GM18519 (cell line): Measurements from ENCODE around the gene ADAM12.
"Not testable (repeated sequence)": the region's sequence is repeated elsewhere in the genome, so short reads cannot be mapped to it uniquely, and the experiment has no call there.

ENCODE experiments used
- ATAC-seq: cut with Tn5 transposase; IDR thresholded peaks from one replicate; pipeline ENCODE4 v1.9.1; 2021; ENCODE audit warnings: mild to moderate bottlenecking, moderate library complexity; ENCODE audit not compliant: unreplicated experiment, low FRiP score

ADAM12 gene

GRCh38 chr10:126268013-126268920, 120.0 kb downstream of the ADAM12 start:
- no peak for ATAC-seq

DNA sequence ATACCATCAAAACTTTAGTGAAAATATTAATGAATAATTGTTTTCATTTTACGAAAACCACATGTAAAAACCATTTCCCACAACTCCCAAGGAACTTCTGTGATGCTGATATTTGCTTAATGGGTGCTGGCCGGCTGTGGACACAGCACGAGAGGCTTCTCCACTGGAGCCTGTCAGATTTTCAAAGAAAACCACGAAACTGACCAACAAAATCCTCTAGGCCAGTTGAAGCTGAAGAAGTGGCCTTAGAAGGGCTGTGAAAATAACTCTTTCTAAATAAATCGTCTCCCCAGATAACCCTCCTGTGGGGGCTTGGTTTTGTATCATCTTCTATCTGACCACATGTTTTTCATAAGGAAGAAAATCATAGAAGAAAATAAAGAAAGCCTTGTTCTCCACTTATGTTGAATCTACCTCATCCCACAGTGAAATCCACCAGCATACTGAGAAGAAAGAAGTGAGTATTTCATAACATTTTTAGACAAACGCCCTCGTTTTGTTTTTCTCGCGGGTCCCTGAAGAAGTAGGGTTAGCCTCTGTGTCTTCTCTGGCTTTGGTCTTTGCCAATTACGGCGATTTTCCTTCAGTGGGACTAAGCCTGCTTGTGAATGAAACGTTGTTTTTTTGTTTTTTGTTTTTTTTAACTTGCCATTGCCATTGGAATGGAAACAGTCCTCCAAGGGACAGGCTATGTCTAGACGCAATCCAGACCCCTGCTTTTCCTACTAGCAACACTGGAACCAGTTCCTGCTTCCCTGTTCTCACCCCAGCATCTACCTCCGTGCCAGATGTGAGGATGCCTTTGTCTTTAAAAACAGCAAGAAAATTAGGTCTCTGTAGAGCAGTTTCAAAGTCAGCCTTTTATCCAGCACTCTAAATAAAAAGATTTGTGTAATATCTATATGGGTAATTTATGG, 123.9 kb downstream of the ADAM12 start:
- no peak for ATAC-seq

DNA sequence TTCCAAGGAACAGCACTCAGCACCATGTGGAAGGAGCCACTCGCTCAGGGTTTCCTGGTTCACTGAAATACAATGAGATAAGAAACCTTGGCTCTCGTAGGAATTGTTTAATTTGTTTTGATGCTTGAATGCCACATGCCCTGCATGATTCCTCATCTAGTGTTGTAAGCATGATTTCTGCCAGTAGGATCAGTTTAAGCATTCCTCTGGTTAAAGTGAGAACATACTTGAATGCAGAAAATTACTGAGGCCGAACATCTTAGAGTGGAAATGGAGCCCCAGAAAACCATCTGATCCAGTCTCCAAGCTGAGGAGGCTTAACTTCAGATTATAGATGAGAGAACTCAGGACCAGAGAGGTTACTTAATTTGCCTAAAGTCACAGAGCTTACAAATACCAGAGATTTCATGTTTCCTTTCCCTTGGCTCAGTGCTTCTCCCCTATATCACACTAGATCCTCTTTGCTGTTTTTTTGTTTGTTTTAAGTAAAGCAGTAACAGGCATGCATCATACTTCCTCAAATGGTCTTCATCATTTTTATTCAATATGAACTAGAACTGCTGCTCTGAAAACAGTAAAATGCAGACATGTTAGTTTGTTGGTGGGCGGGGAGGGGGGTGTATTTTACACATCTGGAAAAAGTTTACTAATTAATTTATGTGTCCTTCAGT, 125.1 kb downstream of the ADAM12 start:
- ATAC-seq: no peak

GRCh38 chr10:126262233-126262838, 125.9 kb downstream of the ADAM12 start:
- no peak for ATAC-seq

DNA sequence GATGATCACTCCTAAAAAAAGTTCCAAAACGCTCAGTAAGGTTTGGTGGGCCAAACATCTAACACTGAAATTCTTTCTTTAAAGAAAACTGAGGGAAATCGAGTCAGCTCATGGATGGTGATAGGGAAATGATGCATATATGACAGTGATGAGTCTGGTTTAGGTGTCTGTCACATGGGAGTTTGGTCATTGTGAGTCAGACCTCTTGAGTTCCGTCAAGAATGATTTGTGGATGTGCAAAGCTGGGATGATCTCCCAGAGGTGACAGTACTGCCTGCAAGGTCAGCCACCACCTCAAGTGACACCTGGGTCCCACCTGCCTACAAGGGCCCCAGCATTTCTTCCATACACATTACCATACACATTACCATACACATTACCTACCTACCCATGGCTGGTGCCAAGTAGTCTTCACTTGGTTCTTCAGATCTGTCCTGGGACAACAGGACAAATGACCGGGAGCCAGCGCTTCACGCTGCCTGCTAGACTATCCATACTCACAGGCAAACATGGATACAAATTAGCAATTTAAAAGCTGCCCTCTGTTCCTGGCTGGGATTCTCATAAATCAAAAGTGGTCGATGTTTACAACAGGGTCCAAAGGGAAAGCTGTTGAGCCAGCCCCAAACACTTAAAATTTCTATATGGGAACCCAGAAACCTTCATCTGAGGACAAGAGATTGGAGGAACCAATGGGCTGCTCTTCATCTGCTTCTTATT, 128.4 kb downstream of the ADAM12 start:
- ATAC-seq: no peak

GRCh38 chr10:126256864-126257263, 131.4 kb downstream of the ADAM12 start:
- ATAC-seq: no peak

GRCh38 chr10:126255313-126255712, 133.0 kb downstream of the ADAM12 start:
- ATAC-seq: no peak

DNA sequence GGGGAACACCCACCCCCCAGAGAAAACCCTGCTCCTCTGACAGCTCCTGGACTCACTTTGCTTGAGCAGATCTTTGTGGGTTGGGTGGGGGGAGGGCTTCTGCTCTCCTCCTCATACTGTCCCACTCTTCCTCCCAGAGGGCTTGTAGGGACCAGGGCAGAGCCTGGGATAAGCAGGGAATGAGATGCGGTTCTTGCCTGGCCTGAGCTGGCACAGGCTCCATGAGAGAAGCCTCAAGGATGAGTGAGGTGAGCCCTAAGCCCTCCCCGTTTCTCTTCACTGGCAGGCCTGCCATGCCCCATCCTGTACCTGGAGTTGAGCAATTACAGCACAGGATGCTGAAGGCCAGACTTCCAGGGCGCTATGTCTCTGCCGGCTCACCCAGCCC, 134.7 kb downstream of the ADAM12 start:
- no peak for ATAC-seq

- no peak for ATAC-seq
Observed at GRCh38 chr10:126252884-126253610, 135.2 kb downstream of the ADAM12 start.

DNA sequence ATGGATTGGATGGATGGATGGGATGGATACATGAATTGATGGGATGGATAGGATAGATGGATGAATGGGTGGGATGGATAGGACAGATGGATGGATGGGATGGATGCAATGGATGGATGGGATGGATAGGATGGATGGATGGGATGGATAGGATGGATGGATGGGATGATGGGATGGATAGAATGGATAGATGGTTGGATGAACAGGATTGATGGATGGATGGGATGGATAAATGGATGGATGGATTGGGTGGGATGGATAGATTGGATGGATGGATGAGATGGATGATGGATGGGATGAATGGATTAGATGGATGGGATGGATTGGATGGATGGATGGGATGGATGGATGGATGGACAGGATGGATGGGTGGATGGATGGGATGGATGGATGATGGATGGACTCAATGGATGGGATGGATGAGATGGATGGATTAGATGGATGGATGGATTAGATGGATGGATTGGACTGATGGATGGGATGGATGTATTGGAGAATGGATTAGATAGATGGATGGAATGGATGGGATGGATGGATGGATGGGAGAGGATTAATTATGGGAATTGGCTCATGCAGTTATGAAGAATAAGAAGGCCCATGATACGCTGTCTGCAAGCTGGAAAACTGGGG, 136.4 kb downstream of the ADAM12 start:
- ATAC-seq: no peak

GRCh38 chr10:126250527-126251310, 137.6 kb downstream of the ADAM12 start:
- no peak for ATAC-seq

DNA sequence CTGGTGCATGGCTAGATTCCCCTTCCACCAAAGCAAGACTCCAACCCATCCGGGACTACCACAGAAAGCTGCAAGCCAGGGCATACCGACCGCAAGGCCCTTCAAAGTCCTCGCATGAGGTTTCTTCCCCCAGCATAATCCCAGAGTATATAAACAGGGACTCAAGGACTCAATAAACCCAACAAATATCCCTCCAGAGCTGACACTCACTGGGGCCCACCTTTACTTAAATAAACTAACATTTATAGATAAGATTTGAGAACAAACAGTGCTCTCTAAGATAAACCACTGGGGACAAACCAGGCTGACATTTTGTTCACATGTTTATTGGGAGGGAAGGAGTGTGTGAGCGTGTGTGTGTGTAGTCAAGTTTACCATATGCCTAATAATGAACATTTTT, 138.2 kb downstream of the ADAM12 start:
- ATAC-seq: no peak

- ATAC-seq: no peak
Observed at GRCh38 chr10:126247446-126247975, 140.8 kb downstream of the ADAM12 start.

GRCh38 chr10:126246396-126246795, 141.9 kb downstream of the ADAM12 start:
- ATAC-seq: not testable (repeated sequence)

GRCh38 chr10:126245501-126245900, 142.8 kb downstream of the ADAM12 start:
- no peak for ATAC-seq

DNA sequence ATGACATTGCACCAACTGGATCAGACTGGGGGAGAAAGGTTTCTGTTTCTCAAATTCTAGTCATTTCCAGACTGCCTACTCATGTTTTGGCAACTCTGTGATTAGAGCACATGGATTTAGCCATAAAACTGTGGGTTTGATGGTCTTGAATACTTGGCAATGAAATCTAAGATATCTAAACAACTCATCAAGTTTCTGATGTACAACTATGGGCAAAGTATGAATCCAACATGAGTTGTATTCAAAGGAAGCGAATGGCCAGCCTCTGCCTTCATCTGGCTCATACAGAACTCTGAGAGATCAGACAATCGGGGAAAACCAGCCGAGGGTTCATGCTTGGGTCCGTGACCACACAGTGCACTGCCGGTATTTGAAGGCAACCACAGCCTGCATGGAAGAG, 144.3 kb downstream of the ADAM12 start:
- no peak for ATAC-seq

GRCh38 chr10:126243306-126243705, 145.0 kb downstream of the ADAM12 start:
- ATAC-seq: no peak
